ENCODE data around the gene MLANA.

The MLANA gene, protein sequence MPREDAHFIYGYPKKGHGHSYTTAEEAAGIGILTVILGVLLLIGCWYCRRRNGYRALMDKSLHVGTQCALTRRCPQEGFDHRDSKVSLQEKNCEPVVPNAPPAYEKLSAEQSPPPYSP

DNA sequence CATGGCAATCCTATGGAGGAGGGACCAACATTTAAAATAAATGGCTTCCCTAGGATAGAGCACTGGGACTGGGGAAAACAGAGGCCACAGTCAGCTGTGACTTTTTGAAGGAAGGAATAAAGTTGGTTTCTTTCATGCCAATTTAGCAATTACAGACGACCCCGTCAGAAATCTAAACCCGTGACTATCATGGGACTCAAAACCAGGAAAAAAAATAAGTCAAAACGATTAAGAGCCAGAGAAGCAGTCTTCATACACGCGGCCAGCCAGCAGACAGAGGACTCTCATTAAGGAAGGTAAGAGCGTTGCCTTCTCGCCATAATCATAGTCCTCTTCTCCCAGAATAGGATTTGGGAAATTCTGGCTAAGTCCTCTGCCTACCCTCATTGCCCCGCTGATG lies at the start of gene MLANA:
MLANA (plus strand) TSS at position 249 of the 400 bp plus-strand sequence. CDS start 1,586 bp downstream, outside the sequence.
- no peak for DNase-seq

DNA sequence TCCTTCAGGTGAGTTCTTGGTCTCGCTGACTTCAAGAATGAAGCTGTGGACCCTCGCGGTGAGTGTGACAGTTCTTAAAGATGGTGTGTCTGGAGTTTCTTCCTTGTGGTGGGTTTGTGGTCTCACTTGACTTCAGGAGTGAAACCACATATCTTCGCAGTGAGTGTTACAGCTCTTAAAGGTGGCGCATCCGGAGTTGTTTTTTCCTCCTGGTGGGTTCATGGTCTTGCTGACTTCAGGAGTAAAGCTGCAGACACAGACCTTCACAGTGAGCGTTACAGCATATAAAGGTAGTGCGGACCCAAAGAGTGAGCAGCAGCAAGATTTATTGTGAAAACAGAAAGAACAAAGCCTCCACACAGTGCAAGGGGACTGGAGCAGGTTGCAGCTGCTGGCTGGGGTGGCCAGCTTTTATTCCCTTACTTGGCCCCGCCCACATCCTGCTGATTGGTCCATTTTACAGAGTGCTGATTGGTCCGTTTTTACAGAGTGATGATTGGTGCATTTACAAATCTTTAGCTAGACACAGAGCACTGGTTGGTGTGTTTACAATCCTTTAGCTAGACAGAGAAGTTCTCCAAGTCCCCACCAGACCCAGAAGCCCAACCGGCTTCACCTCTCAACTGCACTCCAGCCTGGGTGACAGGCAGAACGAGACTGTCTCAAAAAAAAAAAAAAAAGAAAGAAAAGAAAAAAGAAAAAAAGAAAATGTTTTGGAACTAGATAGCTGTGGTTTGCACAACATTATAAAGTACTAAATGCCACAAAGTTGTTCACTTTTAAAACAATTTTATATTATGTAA lies 48.7 kb upstream of the MLANA start:
- no peak for DNase-seq

DNA sequence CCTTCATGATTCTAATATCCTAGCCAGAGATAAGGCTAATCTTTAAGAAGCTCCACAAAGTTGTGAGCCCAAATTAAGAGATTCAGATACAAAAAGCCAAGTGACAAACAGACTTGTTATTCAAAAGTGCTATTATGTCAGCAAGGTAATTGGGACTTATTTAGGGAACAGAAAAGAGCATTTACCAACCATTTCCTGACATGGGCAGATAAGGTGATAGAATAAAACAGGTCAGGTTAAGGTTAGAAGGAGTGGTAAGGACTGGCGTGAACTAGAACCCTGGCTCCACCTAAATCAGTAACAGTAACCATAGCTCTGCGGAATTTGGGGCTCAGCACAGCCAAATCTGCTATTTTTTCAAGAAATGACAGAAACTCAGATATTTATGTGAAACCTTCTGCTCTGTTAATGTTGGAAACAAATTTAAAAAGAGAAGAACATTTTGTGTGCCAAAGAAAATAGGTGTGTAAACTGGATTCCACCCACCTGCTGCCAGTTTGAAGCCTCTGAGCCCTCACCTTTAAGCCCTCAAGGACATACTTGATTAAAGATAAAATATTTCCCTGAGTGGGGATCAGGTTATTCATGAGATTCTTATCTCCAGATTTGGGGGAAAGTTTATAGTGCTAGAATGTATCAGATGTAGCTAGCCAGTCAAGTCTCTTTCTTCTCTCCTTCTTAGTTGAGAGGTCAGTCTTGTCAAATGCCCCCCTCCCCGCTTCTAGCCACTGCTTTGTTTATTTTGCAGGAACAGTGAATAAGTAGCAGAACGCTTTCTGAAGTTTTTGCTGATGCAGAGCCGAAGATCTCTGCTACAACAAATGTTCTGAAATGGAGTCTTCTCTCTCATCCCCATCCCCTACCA lies 47.5 kb upstream of the MLANA start:
- no peak for DNase-seq

DNA sequence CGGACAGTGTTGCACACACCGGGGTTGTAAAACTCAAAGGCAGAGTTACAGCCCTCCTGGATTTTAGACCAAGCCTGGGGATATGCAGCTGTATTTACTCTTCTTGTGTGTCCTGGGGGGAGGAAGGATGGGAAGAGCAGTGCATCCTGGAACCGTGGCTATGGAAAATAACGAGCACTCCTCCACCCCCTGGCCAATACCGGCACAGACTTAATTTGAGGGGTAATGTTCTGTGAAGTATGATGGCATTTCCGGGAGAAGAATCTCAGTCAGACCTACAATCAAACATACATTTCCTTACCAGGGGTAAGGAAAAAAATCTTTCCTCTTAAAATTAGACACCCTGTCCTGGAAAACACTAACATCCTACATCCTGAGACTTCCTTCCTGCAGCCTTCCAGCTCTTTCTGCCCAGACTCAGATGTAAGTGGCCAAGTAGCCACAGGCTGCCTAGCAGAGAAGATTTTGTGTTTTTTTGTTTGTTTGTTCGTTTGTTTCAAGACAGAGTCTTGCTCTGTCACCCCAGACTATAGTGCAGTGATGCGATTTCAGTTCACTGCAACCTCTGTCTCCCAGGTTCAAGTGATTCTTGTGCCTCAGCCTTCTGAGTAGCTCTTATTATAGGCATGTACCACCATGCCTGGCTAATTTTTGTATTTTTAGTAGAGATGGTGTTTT lies 46.8 kb upstream of the MLANA start:
- no peak for DNase-seq

DNA sequence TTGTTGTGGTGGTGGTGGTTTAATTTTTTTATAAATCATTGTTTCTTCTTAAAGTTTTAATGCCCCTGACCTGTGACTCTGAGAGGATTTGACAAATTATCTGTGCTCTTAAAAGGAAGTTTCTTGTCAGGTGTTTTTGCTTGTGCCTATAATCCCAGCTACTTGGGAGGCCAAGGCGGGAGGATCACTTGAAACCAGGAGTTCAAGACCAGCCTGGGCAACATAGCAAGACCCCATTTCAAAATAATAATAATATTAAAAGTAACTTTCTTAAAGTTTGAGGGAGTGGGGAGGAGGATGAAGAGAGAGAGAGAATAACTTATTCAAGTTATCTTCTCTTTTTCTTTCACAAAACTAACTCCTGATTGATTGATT lies 45.5 kb upstream of the MLANA start:
- DNase-seq: no peak

DNA sequence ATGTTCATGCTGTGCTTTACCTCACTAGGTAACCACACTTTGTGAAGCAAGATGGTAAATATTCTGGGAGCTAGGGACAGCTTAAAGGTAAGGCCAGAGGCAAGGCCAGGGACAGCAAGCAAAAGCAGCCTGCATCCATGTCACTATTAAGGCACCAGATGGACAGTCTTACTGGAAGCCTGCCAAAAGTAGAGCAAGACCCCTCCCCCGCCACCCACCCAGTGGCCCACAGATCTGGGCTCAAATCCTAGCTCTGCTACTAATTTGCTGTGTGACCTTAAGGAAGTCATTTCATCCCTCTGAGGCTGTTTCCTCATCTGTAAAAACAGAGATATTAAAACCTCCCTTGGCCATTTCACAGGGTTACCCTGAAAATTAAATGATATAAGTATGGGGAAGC lies 44.6 kb upstream of the MLANA start:
- DNase-seq: no peak

DNA sequence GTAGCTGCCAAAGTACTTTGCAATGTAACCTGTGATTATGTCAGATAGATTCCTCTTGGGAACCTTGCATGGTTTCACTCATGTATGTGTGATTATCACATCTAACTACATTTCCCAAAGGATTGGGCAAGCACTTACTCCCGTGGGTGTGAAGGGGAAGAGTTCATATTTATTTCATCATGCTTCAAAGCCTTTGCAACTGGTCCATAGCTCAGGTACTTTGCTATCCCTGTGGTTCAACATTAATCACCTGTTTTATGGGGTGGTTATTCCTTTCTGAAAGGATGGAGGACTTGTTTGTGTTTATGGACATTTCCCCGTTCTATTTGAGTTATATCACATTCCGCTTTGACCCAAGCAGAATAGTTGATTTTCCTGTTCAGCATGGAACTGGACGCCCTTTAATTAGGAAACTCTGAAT lies 44.2 kb upstream of the MLANA start:
- no peak for DNase-seq

DNA sequence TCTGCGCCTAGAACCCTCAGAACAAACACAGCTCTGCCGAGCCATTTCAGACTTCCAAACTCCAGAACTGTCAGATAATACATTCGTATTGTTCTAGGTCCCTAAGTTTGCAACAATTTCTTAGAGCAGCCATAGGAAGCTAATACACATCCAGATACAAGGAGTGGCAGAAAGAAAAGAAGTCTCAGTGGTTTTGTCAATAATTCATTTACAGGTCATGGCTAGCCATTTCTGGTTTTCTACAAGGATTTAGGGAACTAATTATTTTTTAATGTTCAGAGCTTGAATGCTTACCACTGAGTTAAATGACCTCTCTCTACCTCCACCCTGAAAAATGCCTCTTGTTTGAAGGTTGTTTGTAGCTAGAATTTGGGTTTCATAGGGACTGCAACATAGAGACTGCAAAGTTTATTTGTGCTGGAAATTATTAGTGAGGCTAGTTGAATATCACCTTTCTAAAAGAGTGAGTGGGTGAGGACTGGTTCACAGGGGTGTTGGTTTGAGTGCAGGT lies 42.3 kb upstream of the MLANA start:
- DNase-seq: no peak

DNA sequence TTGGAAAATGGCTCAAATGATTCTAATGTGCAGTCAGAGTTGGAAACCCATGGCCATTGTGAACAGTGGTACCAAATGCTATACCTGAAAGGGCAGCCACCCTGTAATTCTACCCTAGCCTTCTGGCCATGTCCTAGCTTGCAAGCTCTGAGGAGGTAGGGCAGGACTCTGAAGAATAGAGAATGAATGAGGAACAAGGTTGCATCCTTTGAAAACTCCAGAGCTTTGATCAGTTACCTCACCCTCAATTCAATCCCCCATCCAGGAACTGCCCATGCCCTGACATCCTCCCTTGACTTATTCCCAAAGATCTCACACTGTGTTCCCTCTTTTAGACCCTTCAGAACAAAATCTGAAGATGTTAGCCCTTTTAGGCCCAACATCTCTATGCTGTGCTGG lies 40.0 kb upstream of the MLANA start:
- DNase-seq: no peak

DNA sequence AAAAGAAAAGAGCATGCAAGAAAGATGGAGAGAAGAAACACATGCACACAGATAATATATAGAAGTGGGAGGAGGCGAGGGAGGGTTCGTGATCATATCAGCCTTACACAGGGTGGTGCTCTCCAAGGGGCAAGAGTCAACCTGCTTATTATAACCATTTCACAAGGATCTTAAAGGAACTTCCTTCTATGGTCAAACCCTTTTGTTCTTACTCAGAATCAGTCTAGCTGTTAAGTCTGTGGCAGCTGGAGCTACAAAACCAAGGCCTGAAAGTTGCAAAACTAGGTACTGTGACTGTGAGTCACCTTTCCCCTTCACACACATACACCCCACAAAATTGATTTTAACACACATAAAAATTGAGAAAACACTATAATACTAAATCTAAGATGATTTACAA lies 39.2 kb upstream of the MLANA start:
- no peak for DNase-seq

DNA sequence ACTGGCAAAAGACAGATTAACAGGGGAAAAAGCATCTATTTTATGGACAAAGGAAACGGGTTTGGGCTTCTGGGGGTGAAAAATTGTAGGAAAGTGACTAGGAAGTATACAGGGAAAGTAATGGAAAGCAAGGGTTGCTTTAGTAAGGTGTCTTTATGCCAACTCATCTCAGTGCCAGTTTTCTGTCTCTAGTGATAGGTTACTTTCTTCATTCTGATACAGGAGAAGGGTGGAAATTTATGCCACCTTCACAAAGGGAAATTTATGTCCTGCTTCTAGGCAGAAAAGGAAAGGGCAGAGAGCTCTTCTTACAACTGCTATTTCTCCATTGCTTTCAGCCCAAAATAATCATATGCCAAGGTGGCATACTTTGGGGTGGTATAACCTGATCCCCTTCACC lies 37.7 kb upstream of the MLANA start:
- DNase-seq: no peak

DNA sequence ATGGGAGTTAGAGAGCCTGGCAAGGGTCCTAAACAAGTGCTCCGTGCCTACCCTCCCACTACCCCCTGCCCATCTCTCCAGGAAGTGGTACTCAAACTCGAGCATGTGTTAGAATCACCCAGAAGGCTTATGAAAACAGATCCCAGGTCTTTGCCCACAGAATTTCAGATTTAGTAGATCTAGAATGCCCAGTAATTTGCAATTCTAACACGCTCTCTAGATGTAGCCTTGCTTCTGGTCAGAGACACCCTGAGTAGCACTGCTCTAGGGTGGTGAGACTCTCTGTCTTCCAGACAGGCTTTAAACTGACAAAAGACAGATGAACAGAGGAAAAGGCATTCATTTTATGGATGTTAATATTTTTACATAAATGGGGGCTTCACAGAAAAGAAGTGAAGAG lies 37.1 kb upstream of the MLANA start:
- no peak for DNase-seq

DNA sequence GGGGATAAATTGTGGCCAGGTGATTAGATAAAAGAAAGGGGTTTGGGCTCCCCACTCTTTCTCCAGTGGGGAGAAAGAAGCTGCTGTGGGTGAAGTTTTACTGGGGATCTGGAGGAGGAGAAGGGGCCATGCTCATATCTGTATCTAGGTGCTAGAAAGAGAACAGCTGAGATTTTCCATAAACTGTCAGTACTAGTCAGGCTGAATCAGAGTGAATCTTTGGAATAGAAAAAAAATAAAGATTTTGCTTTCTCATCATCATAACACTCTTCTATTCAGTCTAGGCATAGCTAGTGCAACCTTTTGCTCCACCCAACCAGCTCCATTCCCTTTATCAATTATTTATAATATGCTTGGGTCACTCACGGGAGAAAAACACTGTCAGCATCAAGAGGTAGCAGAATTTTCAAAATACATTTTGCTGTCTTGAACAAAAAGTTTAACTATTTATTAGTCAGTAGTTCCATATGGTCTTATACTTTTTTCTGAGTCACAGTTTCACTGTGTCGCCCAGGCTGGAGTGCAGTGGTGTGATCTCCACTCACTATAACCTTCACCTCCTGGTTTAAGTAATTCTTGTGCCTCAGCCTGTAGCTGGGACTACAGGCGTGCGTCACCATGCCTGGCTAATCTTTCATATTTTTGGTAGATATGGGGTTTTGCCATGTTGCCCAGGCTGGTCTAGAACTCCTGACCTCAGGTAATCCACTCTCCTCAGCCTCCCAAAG lies 36.5 kb upstream of the MLANA start:
- no peak for DNase-seq

DNA sequence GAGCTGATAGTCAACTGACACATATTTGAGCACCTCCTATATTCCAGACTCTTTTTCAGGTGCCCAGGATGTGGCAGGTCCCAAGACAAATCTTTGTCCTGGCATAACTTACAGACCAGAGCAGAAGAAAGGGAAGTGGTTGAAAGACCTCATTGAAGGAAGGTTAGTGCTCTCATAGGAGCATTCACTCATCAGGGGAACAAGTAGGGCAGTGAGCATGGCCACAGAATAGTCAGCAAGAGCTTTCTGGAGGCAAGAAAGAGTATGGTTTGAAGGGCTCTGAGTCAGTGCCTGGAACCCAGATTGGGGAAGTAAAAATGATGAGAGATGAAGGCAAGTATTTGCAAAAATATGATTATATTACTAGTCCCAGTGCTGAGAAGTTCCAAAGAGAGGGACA lies 32.8 kb upstream of the MLANA start:
- DNase-seq: no peak

DNA sequence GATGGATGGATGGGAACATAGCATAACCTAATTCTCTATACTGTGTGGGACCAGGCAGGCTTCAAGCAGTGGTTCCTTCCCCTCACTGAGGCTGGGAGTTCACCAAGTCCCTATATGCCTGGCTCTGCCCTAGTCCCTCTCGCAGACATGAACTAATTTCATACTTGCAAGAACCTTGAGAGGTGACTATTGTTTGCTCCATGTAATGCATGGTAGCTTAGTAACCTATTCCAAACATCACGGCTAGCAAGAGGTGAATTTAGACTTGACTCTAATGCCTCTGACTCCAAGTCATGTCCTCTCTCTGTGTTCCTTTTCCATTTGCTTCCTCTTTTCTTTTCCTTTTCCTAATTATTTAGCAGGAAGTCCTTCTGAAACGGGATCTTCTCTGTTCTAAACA lies 31.9 kb upstream of the MLANA start:
- no peak for DNase-seq

DNA sequence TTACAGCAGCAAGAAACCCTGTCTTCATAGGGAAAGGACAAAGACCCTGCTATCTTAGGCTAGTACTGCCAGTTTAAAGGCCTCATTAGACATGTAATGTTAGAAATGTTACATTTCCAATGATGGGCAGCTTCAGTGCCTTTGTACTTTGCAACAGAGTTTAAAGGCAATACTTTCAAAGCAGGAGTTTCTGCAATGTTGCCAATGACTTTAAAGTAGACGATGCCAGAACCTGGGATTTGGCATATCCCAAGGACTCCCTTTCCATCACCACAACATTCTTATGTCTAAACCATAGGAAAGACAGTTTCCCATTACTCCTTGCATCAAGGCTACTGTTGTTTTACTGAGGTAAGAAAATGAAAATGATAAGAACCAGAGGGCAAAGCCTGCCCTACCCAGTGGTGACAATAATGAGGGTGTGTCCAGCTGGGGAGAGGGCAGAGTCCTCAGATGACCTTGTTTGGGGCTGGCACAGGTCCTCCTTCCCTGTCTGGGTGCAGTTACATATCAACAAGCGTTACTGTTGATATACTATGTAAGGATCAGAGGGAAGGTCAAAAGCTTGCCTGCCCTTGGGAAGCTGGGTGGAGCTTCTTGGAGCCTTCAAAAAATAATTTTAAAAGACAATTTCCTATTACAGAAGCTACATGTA lies 27.5 kb upstream of the MLANA start:
- DNase-seq: no peak

DNA sequence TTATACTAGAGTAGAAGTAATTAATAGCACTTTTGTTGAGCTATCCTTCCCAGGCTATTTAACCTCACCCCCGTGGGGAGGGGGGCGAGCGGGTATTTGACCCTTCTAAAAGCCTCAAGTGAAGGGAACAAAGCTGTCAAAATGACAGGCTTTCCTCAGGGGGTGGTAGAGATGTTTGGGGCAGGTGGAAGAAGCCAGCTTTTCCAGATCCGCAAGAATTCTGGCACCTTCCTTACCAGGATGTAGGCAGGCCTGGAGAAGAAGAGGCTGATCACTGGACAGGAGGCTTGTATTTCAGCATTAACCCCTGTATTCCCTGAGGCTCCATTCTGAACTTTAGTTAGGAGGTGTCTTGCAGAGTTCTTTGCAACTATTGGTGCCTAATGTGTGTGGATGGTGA lies 26.2 kb upstream of the MLANA start:
- DNase-seq: no peak

DNA sequence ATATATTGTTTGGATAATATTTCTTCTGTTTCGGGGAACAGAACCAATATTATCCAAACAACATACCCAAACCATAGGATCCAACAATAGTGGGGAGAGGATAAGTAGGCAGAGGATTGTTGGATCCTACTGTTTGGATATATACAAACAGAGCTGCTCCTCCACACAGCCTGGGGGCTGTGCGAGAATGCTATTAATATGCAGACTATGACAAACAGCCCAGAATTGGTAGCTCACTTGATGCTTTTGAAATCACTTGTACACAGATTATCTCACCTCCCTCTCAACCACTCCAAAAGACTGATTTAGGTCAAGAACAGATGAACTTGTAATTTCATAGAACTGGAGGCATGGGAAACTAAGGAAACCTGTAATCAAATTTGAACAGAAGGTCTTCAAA lies 24.4 kb upstream of the MLANA start:
- no peak for DNase-seq

DNA sequence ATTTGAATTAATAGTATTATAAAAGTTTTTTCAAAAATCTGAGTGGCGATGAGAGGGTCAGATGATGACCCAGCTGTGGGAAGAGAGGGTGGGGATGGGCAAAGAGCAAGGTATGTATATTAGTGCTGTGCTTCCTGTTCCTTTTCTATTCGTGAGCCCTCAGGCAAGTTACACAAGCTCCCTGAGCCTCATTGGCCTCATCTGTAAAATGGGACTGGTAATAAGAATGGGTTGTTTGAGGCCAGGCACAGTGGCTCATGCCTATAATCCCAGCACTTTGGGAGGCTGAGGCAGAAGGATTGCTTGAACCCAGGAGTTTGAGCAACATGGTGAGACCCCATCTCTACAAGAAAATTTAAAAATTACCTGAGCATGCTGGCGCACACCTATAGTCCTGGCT lies 24.0 kb upstream of the MLANA start:
- no peak for DNase-seq

DNA sequence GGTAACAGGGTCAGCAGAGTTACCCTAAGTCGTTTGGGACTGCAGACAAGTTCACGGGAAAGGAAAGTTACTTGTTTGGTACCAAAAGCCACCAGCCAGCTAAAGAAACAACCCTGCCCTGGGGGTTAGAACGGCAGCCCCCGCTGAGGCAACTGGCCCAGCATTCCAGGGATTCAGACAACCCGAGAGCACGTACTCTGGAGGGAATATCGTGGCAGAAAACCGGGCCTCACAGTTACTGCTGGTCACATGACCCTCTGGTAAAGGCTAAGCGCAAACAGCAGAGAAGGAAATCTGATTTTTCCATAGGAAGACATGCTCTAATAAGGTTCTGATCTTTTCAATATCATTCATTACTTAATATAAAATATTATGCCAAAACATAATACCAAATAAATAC lies 22.5 kb upstream of the MLANA start:
- DNase-seq: no peak

DNA sequence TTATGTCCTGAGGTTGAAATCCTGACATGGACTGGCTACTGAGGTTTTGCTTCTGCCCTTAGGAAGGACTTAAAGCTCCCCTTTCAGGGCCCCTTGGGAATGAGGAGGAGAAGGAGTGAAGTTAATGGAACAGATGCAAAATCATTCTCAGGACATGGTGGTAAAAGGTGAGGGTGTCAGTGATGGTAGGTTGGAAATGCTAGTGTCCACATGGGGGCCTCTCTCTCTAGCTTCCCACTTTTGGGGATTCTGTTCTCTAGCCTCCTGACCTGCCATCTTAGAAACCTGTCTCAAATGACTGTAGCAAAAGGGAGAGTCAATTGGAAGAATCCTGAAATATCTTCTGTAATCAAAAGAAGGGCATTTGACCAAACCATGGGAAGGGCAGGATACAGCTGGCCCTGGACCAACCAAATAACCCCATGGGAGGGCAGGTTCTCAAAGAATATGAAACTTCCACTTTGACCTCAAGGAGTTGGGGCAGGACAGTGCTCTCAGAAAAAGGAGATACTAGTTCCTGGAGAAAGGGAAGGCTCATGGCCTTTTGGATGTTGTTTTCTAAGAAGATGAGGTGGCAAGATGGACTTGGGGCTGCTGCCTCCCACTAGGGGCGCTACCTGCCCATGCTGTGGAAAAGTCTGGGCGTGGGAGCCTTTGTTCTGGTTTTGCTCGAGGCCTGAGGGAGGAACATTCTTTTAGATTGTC lies 21.2 kb upstream of the MLANA start:
- DNase-seq: no peak

DNA sequence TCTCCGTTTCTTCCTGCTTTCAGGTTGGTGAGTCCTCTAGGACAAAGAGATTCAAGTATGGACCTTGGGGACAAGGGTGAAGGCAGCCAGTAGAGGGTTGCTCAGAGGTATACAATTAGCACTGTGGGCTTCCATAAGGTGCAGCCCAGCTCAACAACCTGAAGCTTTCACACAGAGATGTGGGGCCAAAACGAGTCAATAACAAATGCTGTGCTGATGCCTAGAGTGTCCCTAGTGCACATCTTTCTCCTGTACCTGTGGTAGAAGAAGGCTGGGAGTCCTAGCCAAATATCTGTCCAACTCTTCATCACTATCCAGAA lies 20.7 kb upstream of the MLANA start:
- DNase-seq: no peak

All from cortex of kidney (tissue), 1 donor.